HEK293 (cell line): ENCODE data around the gene MCTP1.

Source experiments
- CTCF ChIA-PET: fragments of 350-600 bp; formaldehyde crosslinking; extraction: SDS; loops from one replicate; lab custom pipeline; 2021; ENCODE audit warnings: antibody characterized with exemption; lab: Yijun Ruan, JAX
- POLR2A ChIA-PET: fragments of 300-600 bp; formaldehyde crosslinking; extraction: SDS; loops from one replicate; lab custom pipeline; 2020; ENCODE audit warnings: antibody characterized with exemption, inconsistent platforms; lab: Yijun Ruan, JAX
- H3K27ac ChIP-seq: fragments of 200-500 bp; sonication (Bioruptor generic); 2 replicates; pipeline ENCODE4 v1.5.1; 2014; ENCODE audit warnings: low read depth, low read length, control low read depth, inconsistent platforms; ENCODE audit errors: extremely low read depth
- H3K36me3 ChIP-seq, 2 experiments: fragments of 200-500 bp in 1 of 2; sonication (Bioruptor generic) in 1 of 2; 1 replicate in 1 of 2; 2 replicates in 1 of 2; pipeline ENCODE4 v1.5.1; 2014 to 2017; ENCODE audit warnings: inconsistent platforms in 2 of 2, low read length in 2 of 2; ENCODE audit not compliant: control insufficient read depth in 2 of 2, insufficient read depth in 1 of 2
- H3K4me1 ChIP-seq: fragments of 200-500 bp; sonication (Bioruptor generic); 2 replicates; pipeline ENCODE4 v1.5.1; 2014; ENCODE audit warnings: mild to moderate bottlenecking, low read length, inconsistent platforms; ENCODE audit not compliant: control insufficient read depth, insufficient read depth
- H3K4me3 ChIP-seq: 2 replicates; pipeline ENCODE4 v1.5.1; 2011; ENCODE audit warnings: low read depth, mild to moderate bottlenecking, control low read depth, low read length, moderate library complexity
- H3K9me3 ChIP-seq: fragments of 200-500 bp; sonication (Bioruptor generic); 2 replicates; pipeline ENCODE4 v1.5.1; 2014; ENCODE audit warnings: low read depth, low read length, inconsistent platforms; ENCODE audit not compliant: control insufficient read depth, insufficient read depth
- GLIS1 ChIP-seq: fragments of 450-650 bp; formaldehyde crosslinking; IDR thresholded peaks from 2 replicates; pipeline ENCODE4 v1.5.1; 2016; ENCODE audit warnings: missing biosample characterization, missing genetic modification characterization
- KLF16 ChIP-seq: fragments of 450-650 bp; formaldehyde crosslinking; IDR thresholded peaks from 2 replicates; pipeline ENCODE4 v1.5.1; 2017; ENCODE audit warnings: missing biosample characterization, missing genetic modification characterization
- SP7 ChIP-seq: fragments of 450-650 bp; formaldehyde crosslinking; IDR thresholded peaks from 2 replicates; pipeline ENCODE4 v1.5.1; 2016; ENCODE audit warnings: missing biosample characterization, missing genetic modification characterization
- ZBTB21 ChIP-seq: fragments of 450-650 bp; formaldehyde crosslinking; IDR thresholded peaks from 2 replicates; pipeline ENCODE4 v1.5.1; 2017; ENCODE audit warnings: missing biosample characterization, missing genetic modification characterization
- ZBTB8A ChIP-seq: fragments of 450-650 bp; formaldehyde crosslinking; IDR thresholded peaks from 2 replicates; pipeline ENCODE4 v1.5.1; 2016; ENCODE audit warnings: missing biosample characterization, missing genetic modification characterization
- ZNF140 ChIP-seq: fragments of 450-650 bp; formaldehyde crosslinking; IDR thresholded peaks from 2 replicates; pipeline ENCODE4 v1.5.1; 2016; ENCODE audit warnings: missing biosample characterization, missing genetic modification characterization
- ZNF202 ChIP-seq: fragments of 450-650 bp; formaldehyde crosslinking; IDR thresholded peaks from 2 replicates; pipeline ENCODE4 v1.5.1; 2016; ENCODE audit warnings: missing biosample characterization, missing genetic modification characterization, borderline replicate concordance
- ZNF354C ChIP-seq: fragments of 450-650 bp; formaldehyde crosslinking; IDR thresholded peaks from 2 replicates; pipeline ENCODE4 v1.5.1; 2016; ENCODE audit warnings: missing biosample characterization, missing genetic modification characterization, low read depth, borderline replicate concordance
- ZNF394 ChIP-seq: fragments of 450-650 bp; formaldehyde crosslinking; IDR thresholded peaks from 2 replicates; pipeline ENCODE4 v1.5.1; 2016; ENCODE audit warnings: missing biosample characterization, missing genetic modification characterization, mild to moderate bottlenecking, moderate library complexity, borderline replicate concordance
- ZNF426 ChIP-seq: fragments of 450-650 bp; formaldehyde crosslinking; IDR thresholded peaks from 2 replicates; pipeline ENCODE4 v1.5.1; 2017; ENCODE audit warnings: missing biosample characterization, missing genetic modification characterization, mild to moderate bottlenecking, inconsistent platforms, moderate library complexity
- ZNF433 ChIP-seq: fragments of 450-650 bp; formaldehyde crosslinking; IDR thresholded peaks from 2 replicates; pipeline ENCODE4 v1.5.1; 2016; ENCODE audit warnings: missing biosample characterization, missing genetic modification characterization, low read depth
- ZNF510 ChIP-seq: fragments of 450-650 bp; formaldehyde crosslinking; IDR thresholded peaks from 2 replicates; pipeline ENCODE4 v1.5.1; 2018; ENCODE audit warnings: mild to moderate bottlenecking, missing genetic modification characterization, missing biosample characterization; ENCODE audit not compliant: insufficient replicate concordance
- ZNF555 ChIP-seq: fragments of 450-650 bp; formaldehyde crosslinking; conservative IDR thresholded peaks from 2 replicates; pipeline ENCODE4 v1.5.1; 2017; ENCODE audit warnings: missing biosample characterization, mild to moderate bottlenecking, missing genetic modification characterization, inconsistent platforms
- ZNF558 ChIP-seq: fragments of 450-650 bp; formaldehyde crosslinking; IDR thresholded peaks from 2 replicates; pipeline ENCODE4 v1.5.1; 2016; ENCODE audit warnings: missing biosample characterization, missing genetic modification characterization
- ZNF560 ChIP-seq: fragments of 450-650 bp; formaldehyde crosslinking; IDR thresholded peaks from 2 replicates; pipeline ENCODE4 v1.5.1; 2017; ENCODE audit warnings: missing biosample characterization, missing genetic modification characterization, borderline replicate concordance
- ZNF571 ChIP-seq: fragments of 450-650 bp; formaldehyde crosslinking; IDR thresholded peaks from 2 replicates; pipeline ENCODE4 v1.5.0; 2017; ENCODE audit warnings: missing biosample characterization, missing genetic modification characterization
- ZNF629 ChIP-seq: fragments of 450-650 bp; formaldehyde crosslinking; IDR thresholded peaks from 2 replicates; pipeline ENCODE4 v1.5.1; 2017; ENCODE audit warnings: missing biosample characterization, missing genetic modification characterization
- ZNF677 ChIP-seq: fragments of 450-650 bp; IDR thresholded peaks from 2 replicates; pipeline ENCODE4 v1.5.0; 2018; ENCODE audit warnings: missing biosample characterization, mild to moderate bottlenecking, missing genetic modification characterization, moderate library complexity
- ZXDB ChIP-seq: fragments of 450-650 bp; formaldehyde crosslinking; IDR thresholded peaks from 2 replicates; pipeline ENCODE4 v1.5.1; 2016; ENCODE audit warnings: missing biosample characterization, missing genetic modification characterization
- TF ChIP-seq, protein P1 (sequence below): IDR thresholded peaks from 2 replicates; pipeline ENCODE4 v1.6.1; 2011; ENCODE audit warnings: mild to moderate bottlenecking, low read depth, low read length, borderline replicate concordance
- TF ChIP-seq, protein P2 (sequence below): fragments of 450-650 bp; formaldehyde crosslinking; IDR thresholded peaks from 2 replicates; pipeline ENCODE4 v1.5.1; 2016; ENCODE audit warnings: missing biosample characterization, missing genetic modification characterization, borderline replicate concordance
- TF ChIP-seq, protein P3 (sequence below): fragments of 450-650 bp; formaldehyde crosslinking; IDR thresholded peaks from 2 replicates; pipeline ENCODE4 v1.5.1; 2017; ENCODE audit warnings: missing biosample characterization, missing genetic modification characterization

Gene MCTP1

GRCh38 chr5:94891565-94891964, 393.3 kb downstream of the MCTP1 start (continued):
- TF ChIP-seq ZNF394 (tag by site-specific recombination) (peak; percentile 96), ZNF433 (tag by site-specific recombination) (peak; percentile 57; the same call in 1 of the 2 replicates), ZNF354C (tag by site-specific recombination) (0 out of 2 replicates have a peak, but pooled peaks have one; percentile 18), ZBTB8A (tag by site-specific recombination) (peak; percentile 60), ZNF555 (tag by site-specific recombination) (peak; percentile 83), ZNF426 (tag by site-specific recombination) (peak; percentile 86), ZNF140 (peak; percentile 55; the same call in 1 of the 2 replicates), ZNF510 (tag by site-specific recombination) (peak; percentile 78), ZXDB (tag by site-specific recombination) (peak; percentile 48; the same call in 1 of the 2 replicates), ZNF571 (no peak), ZNF558 (peak; percentile 77), ZNF560 (tag by site-specific recombination) (peak; percentile 77; the same call in 1 of the 2 replicates), ZNF202 (tag by site-specific recombination) (0 out of 2 replicates have a peak, but pooled peaks have one; percentile 32), GLIS1 (no peak), ZBTB21 (tag by site-specific recombination) (peak; percentile 38; the same call in 1 of the 2 replicates), ZNF629 (tag by site-specific recombination) (peak; percentile 34; the same call in 1 of the 2 replicates)
- TF ChIP-seq, protein P1, sequence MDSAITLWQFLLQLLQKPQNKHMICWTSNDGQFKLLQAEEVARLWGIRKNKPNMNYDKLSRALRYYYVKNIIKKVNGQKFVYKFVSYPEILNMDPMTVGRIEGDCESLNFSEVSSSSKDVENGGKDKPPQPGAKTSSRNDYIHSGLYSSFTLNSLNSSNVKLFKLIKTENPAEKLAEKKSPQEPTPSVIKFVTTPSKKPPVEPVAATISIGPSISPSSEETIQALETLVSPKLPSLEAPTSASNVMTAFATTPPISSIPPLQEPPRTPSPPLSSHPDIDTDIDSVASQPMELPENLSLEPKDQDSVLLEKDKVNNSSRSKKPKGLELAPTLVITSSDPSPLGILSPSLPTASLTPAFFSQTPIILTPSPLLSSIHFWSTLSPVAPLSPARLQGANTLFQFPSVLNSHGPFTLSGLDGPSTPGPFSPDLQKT: no peak
- TF ChIP-seq, protein P2, sequence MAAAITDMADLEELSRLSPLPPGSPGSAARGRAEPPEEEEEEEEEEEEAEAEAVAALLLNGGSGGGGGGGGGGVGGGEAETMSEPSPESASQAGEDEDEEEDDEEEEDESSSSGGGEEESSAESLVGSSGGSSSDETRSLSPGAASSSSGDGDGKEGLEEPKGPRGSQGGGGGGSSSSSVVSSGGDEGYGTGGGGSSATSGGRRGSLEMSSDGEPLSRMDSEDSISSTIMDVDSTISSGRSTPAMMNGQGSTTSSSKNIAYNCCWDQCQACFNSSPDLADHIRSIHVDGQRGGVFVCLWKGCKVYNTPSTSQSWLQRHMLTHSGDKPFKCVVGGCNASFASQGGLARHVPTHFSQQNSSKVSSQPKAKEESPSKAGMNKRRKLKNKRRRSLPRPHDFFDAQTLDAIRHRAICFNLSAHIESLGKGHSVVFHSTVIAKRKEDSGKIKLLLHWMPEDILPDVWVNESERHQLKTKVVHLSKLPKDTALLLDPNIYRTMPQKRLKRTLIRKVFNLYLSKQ (tag by site-specific recombination): peak; percentile 66; the same call in 1 of the 2 replicates

GRCh38 chr5:94890907-94891306, 394.0 kb downstream of the MCTP1 start:
- 0 out of 2 replicates have a peak, but pooled peaks cover 3% of the 10 kb centered on the region for H3K4me1 ChIP-seq
- TF ChIP-seq SP7 (tag by site-specific recombination) (0 out of 2 replicates have a peak, but pooled peaks have one; percentile 13), ZNF677 (no peak), KLF16 (no peak)
- TF ChIP-seq, protein P3, sequence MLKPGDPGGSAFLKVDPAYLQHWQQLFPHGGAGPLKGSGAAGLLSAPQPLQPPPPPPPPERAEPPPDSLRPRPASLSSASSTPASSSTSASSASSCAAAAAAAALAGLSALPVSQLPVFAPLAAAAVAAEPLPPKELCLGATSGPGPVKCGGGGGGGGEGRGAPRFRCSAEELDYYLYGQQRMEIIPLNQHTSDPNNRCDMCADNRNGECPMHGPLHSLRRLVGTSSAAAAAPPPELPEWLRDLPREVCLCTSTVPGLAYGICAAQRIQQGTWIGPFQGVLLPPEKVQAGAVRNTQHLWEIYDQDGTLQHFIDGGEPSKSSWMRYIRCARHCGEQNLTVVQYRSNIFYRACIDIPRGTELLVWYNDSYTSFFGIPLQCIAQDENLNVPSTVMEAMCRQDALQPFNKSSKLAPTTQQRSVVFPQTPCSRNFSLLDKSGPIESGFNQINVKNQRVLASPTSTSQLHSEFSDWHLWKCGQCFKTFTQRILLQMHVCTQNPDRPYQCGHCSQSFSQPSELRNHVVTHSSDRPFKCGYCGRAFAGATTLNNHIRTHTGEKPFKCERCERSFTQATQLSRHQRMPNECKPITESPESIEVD (tag by site-specific recombination): peak; percentile 18; the same call in 1 of the 2 replicates
- CTCF ChIA-PET: no interaction called here
- H3K27ac ChIP-seq: no peak overlapping the region
- H3K9me3 ChIP-seq: no peaks in the 10 kb centered on the region
- POLR2A ChIA-PET: no interaction called here
- H3K36me3 ChIP-seq: no peaks in the 10 kb centered on the region
- H3K4me3 ChIP-seq: no peak overlapping the region
